ENCODE data around the gene POTEG. TPM values are rescaled to one million over a fixed set of nuclear protein-coding genes. Genes with fewer than 3 reads are reported as not detected.
"Not testable (repeated sequence)": the region's sequence is repeated elsewhere in the genome, so short reads cannot be mapped to it uniquely, and the experiment has no call there.

POTEG gene

DNA sequence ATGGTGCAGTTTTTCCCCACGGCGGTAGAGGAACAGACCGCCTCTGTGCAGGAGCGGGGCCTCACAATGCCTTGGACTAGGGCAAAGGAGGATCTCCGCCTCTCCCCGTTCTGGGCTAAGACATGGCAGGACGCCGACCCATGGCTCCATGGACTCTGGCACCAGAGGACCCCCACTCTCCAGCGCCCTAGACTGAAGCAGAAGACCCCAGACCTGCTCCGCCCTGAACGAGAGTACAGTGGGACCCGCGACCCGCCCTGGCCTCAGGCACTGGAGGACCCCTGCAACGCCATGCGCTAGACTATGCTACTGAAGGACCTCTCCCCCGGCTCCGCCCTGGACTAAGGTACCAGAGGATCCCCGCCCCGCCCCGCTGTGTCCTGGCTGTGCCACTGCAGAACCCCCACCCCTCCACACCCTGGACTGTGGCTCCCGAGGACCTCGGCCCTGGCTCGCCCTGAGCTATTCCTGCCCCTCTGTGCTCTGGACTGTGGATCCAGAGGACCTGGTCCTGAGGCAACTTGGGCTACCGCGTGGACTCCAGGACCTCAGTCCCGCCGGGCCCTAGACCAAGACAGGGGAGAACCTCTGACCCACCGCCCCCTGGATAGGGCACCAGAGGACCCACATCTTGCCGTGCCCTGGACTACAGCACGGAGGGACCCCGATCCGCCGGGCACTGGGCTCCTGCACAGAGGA lies 73.1 kb downstream of the POTEG start:
- not testable (repeated sequence) for H3K36me3 ChIP-seq (ENCODE audit: control insufficient read depth, insufficient read depth, low read length); H3K27me3 ChIP-seq (ENCODE audit: insufficient read depth, low read length, poor library complexity); H3K4me2 ChIP-seq (ENCODE audit: low read length); H3K79me2 ChIP-seq (ENCODE audit: control insufficient read depth, insufficient read depth, low read length); H3K56ac ChIP-seq (ENCODE audit: low read length); H3K79me1 ChIP-seq (ENCODE audit: low read length); H4K5ac ChIP-seq (ENCODE audit: low read length); H3K9ac ChIP-seq (ENCODE audit: low read length); H3K27ac ChIP-seq (ENCODE audit: low read depth, low read length); H3K4ac ChIP-seq (ENCODE audit: low read depth, low read length); DNase-seq; H3K4me1 ChIP-seq (ENCODE audit: control insufficient read depth, low read depth, low read length); H2BK5ac ChIP-seq (ENCODE audit: low read length); H2AK5ac ChIP-seq (ENCODE audit: low read length); H4K8ac ChIP-seq (ENCODE audit: low read depth, low read length); H3K18ac ChIP-seq (ENCODE audit: low read length); H3K4me3 ChIP-seq (ENCODE audit: low read length); H2BK120ac ChIP-seq (ENCODE audit: low read depth, low read length); H2BK15ac ChIP-seq (replicated peaks; ENCODE audit: low read depth); H3K23ac ChIP-seq (ENCODE audit: low read length)
- WGBS (ENCODE audit: extremely low coverage, insufficient coverage, low lambda C conversion rate) = no CpG with 5 or more reads among the region's 34 CpGs

Small RNAs within 50 kb of the gene (small RNA-seq; reads per million reads assigned to genes)
- gene RNU6-1268P (ENCODE audit: insufficient read depth) = not detected

Data from mesendoderm (in vitro differentiated cells).